GM19043 (cell line): ENCODE results near the gene NPC1L1.

Source experiments
- ATAC-seq: cut with Tn5 transposase; IDR thresholded peaks from one replicate; pipeline ENCODE4 v1.9.1; 2021; ENCODE audit warnings: low read depth; ENCODE audit not compliant: unreplicated experiment

The NPC1L1 gene

DNA sequence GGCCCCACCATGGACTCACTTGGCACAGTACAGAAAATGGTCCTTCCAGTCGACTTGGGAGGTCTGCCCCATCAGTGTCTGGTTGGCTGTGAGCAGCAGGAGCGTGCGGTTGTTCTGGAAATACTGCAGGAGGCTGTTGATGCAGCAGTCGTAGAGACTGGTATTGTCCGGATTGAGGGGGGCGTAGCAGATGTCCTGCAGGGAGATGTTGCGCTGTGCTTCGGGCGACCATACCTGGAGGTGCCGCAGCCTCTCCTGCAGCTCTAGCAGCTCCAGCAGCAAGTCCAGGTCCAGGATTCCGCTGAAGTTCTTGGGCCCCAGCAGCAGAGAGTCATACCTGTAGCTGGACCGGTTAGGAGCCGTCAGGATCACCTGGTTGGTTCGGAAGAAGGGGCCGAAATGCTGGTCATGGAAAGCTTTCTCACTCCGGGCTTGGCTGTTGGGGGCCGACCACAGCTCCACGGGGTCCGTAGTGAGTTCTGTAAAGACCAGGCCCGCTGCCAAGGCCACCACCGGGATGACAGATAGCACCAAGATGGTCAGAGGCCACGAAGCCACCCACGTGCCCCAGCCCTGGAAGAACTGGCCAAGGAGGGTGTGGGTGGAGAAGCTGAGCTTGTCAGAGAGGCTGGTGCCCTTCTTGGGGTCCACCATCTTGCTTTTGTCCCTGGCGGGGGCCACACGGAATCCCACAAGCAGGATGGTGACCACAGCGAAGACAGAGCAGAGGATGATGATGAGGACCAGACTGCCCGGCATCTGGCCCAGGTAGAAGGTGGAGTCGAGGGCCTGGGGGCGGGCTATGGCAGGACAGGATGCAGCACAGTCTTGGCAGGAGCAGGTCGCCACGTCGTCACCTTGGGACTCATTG, 2.1 kb downstream of the NPC1L1 start:
- no peak for ATAC-seq

DNA sequence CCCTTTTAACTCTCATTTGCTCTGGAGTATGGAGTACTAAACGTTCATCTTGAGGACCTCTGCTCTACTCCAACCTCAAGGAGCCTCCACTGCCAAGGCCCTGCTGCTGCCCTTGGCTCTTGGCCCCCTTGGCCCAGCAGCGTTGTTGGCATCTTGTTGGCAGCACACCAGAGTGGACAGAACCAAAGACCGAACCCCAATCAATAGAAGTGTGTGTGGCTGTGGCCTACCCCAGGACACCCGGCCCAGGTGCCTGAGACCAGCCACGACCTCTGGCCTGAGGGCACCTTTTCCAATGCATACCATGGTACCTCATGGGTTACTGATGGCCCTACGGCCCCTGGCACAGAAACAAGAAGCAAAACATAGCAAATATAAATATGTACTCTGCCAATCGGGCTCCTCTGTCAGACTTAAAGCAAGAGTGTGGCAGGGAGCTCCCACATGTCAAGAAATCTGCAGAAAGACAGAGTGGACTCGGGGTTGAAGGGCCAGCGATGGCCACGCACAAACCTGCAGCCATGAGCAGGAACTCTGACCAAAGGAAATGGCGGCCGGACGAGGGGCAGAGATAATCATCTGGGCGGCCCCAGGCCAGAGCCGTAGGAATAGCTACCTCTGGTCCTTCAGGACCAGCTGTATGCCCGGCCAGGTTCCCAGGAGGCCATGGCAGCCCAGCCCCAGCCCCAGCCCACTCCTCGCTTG, 2.9 kb downstream of the NPC1L1 start:
- no peak for ATAC-seq

DNA sequence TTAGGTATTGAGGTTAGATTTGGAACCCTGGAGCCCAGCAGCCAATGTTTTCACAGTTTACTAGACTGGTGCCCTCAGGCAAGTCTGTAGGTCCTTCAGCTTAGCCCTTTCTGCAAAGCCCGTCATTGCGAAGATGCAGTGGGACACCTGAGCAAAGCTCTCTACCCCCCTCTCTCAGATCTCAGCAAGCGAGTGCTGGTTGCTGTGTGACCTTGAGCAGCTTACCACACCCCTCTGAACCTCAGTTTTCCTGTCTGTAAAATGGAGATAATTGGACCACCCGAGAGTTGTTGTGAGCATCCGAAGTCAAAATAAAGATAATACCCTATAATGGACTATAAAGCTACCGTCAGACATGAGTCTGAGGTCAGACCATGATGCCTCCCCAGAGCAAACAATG, 3.7 kb downstream of the NPC1L1 start:
- no peak for ATAC-seq

DNA sequence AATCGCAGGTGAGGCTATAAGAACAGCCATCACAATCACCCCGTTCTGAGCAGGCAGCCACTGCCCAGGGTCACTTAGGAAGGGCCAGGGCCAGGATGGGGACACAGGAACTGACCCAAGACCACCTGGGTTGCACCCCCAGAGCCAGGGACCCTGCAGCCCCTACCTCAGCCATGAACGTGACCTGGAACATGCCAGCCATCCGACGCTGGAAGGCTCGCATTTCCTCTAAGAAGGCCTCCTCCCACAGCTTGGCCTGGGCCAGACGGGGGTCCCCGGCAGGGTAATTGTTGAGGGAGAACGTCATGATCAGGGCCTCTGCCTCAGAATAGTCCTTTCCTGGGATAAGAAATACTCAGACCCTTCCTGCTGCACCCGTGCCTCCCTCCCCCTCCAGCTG, 5.0 kb downstream of the NPC1L1 start:
- ATAC-seq: no peak

DNA sequence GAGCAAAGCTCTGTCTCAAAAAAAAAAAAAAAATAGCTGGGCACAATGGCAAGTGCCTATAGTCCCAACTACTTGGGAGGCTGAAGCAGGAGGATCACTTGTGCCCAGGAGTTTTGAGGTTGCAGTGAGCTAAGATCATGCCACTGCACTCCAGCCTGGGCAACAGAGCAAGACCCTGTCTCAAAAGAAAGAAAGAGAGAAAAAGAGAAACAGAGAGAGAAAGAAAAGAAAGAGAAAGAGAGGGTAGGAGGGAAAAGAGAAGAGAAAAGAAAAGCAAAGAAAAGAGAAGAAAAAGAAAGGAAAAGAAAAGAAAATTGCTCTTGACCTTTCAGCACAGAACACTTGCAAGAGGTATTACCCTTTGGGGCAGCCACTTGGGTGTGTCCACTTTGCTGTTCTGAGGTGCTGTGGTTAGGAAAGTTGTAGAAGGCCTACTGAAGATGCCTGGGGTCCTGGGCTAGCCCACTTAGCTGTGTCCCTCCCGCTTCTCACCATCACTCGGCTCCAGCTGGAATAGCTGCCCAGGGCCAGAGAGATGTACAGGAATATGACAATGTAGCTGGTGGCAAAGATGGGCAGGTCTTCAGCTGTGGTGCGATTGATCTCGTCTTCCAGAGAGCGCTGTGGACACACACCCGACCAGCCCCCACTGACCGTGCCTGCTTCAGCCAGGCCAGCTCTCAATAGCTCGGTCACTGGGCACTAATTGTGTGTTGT, 5.6 kb downstream of the NPC1L1 start:
- no peak for ATAC-seq

DNA sequence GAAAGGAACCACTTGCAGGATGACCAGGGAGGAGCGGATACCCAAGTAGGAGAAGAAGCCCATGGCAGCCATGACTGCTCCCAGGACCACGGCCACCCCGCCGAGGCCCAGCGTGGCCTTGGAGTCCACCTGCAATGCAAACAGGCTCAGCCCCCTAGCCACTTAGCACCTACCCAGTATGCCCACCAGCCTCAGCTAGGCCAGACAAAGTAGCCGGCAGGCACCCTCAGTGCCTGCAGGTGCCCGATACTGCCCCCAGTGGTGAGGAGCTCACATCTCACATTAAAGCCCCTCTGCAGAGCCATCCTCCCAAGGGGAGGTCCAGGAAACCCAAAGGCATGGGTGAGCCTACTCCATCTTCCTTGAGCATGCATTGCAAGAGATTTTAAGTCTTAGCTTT, 6.6 kb downstream of the NPC1L1 start:
- no peak for ATAC-seq

DNA sequence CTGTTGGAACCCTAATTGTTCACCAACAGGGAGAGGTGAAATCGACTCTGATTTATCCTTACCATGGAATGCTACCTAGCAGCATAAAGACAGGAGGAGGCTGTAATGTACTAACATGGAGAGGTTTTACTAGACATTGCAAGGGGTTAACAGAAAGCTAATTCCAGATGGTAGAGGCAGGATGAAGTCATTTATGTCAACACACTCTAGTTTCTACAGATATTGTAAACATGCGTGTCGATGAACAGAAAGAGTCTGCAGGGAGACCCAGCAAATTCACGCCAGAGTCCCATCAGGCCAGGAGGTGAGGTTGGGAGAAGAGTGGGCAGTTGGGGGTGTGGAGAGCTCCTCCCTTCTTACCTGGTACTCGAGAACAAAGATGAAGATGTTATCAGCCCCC, 7.0 kb downstream of the NPC1L1 start:
- no peak for ATAC-seq

DNA sequence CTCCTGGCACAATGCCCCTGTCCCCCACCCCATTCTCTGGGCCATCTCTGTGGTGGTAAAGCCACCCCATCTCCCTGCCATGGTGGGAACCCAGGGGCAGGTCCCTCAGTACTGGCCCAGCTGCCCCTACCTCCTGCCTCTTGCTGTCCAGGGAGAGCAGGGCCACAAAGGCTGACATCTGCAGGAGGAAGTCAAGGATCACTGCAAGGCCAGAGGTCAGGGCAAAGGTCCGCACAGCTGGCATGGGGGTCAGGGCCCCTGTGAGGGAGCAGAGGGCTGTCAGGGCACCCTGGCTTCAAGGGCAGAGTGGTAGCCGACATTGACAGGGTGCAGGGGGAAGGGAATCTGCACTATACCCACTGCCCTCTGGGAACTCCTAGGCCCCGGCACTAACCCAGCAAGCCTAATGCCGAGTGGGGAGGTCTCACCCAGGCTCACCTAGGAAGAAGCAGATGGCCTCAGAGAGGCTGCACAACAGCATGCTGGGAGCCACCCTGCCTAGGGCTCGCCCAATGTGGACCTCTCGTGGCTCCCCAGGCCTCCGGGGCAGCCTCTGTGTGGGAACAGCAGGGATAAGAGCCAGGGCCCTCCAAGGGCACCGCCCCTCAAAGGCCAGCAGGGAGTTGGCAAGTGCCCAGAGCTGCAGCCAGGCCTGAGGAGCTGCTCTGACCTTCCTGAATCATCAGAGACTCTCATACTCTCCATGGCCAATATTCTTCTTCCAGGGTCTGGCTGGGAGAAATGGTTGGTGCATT, 7.7 kb downstream of the NPC1L1 start:
- ATAC-seq: no peak

DNA sequence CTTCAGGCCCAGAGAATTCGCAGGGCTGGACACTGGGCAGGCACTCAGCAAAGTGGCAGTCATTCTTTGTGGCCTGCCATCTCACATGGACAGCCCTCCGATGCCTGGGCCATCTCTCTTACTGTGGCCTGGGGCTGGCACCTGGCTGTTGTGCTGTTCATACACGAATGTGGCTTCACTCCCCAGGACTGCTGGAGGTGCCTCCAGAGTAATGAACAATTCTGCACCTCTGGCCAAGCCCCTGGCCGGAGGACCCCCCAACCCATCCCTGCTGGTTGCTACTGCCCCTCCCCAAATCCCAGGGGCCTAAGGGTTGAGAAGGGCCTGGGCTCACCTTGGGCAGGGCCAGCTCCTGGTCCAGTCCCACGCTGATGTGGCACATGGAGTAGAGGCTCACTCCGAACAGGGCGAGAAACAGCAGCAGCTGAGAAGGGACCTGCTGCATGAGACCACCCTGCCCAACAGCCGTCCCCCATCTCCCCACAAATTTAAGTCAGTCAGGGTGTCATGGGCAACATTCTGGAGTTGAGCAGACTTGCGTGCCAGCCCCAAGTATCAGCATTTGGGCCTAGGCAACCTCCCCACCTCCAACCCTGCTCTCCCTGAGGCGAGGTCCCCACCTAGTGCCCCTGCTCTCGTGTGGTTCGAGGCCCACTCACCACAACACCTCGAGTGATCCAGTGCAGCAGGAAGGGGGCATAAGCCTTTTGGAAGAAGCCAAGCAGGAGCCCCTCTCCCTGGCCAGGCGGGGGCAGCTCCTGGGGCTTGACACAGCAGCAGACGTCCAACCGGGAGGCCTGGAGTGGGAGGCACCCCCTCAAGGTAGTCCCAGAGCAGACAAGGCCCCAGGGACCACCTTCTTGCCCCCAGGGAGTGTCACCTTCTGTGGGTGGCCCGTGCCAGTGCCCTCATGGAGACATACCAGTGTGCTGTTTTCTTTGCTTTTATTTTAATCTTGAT, 9.4 kb downstream of the NPC1L1 start:
- ATAC-seq: no peak

DNA sequence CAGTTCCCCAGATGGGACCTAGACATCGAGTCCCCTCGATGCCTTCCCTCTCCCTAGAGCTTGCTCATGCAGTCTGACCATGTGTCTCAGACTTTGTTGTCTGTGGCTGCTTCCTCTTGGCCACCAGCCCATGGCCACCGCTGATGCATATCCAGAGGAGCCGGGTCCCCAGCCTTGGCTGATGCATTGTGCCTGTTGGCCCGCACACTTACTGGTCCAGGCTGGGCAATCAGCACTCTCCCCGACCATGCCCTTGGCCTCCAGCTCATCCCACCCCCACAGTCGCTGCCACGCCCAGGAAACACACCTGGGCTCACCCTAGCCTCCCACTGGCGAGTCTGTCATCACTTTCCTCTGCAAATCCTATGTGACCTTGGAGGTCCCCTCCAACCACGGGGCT, 10.1 kb downstream of the NPC1L1 start:
- ATAC-seq: no peak

DNA sequence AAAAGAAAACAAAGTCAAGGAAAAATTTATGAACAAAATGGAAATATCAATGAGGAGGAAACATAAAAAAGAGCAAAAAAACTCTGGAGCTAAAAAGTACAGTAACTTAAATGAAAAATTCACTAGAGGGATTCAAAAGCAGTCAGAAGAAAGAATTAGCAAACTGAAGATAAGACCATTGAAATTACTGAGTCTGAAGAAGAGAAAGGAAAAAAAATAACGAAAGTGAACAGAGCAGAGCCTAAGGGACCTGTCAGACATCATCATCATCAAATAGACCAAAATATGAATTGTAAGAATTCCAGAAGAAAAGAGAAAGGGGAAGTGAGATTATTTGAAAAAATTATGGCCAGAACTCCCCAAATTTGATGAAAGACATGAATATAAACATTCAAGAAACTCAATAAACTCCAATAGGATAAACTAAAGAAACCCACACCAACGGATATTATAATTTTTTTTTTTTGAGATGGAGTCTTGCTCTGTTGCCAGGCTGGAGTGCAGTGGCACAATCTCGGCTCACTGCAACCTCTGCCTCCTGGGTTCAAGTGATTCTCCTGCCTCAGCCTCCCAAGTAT, 16.2 kb downstream of the NPC1L1 start:
- no peak for ATAC-seq

DNA sequence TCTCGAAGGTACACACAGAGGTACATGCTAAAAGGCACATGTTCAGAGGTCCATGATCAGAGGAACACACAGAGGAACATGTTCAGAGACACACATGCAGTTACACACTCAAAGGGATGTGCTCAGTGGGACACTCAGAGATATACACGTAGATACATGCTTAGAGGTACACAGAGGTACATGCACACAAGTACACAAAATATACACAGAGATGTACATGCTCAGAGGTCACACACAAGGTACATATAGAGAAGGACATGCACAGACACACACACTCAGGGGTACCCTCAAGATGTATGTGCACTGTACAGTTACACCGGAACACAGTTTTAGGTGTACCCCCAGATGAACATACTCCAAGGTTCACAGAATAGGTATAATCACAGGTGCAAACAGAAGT, 18.8 kb downstream of the NPC1L1 start:
- no peak for ATAC-seq

DNA sequence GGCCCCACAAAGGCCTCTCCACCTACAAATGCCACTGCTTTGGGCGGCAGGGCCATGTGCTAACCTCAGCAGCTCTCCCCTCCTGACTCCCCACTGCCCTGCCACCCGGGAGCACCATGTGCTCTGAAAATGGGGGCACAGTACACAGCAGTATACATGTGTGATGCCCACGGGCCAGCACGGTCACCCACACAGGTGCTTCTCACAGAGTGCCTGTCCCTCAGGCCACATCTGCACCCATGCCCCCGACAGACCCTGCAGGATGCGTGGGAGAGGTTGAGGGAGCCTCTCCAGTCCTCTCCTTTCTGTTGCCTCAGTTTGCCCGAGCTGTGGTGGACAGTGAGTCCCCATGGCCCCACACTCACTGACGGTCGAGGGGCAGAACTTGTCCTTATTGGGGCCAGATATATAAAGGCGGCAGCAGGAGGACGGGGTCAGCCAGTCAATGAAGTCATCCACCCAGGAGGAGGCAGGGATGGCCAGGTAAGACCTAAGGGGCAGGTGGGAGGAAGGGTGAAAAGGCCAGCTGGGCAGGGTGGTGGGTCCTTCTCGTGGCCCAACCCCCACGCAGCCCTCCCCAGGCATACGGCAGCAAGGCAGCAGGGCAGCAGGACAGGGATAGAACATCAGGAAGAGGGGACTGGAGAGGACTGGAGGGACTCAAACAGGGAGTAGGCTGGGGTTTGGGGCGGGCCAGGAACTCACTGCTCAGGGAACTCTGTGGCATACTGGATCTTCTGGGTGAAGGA, 19.6 kb downstream of the NPC1L1 start:
- no peak for ATAC-seq

DNA sequence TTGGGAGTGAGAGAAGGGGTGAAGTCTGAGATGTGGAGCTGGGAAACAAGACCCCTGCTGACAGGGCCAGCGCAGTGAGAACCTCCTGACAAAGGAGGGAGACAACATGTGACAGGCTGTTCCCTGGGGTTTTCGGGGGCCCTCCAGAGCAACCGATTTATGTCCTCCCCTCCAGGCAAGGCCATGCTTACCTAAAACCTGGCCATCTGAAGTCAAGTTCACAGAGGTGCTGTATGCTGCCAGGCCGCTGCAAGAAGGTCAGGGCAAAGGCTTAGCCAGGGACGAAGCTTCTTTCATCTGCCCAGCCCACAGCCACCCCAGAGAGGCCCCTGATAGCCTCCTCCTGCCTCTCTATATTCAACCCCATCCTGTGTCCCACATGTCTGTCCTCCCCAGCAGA, 20.6 kb downstream of the NPC1L1 start:
- ATAC-seq: no peak

DNA sequence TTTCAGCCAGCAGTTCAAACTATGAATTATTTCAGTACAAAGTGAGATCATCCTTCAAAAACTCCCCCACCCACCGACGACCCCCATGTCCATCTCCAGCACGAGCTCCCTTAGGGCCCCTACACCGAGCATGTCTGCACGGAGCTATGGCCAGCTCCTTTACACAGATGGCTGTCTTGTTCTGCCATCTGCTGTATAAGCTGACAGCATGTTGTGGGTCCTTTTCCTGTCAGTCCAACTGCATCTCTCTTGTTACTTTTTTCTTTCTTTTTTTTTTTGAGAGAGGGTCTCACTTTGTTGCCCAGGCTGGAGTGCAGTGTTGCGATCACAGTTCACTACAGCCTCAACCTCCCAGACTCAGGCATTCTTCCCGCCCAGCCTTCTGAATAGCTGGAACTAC, 21.6 kb downstream of the NPC1L1 start:
- no peak for ATAC-seq

DNA sequence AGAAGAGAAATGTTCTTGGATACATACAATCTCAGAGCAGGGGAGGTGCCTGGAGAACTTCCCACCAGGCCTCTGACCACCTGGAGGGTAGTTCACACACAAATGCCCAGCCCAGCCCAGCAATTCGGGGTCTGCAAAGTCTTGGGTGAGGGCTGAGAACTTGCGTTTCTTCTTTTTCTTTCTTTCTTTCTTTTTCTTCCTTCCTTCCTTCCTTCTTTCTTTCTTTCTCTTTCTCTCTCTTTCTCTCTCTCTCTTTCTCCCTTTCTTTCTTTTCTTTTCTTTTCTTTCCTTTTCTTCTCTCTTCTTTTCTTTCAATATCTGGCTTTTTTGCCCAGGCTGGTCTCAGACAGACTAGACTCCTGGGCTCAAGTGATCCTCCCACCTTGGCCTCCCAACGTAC, 22.4 kb downstream of the NPC1L1 start:
- ATAC-seq: no peak

DNA sequence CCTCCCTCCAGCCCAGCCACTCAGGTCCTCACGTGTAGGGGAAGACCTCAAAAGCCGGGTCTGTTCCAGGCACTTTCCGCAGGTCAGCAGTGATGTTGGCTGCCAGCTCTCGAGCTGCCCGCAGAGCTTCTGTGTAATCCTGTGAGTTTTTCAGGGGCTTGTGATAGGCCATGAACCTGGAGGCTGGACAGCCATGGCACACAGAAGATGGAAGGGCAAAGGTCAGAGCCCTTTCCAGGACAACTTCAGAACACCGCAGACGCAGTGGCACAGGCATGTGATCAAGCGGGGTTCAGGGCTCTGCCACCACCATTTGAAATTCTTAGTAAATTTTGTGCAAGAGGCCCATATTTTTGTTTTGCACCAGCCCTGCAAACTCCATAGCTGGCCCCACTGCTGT, 24.0 kb downstream of the NPC1L1 start:
- no peak for ATAC-seq

DNA sequence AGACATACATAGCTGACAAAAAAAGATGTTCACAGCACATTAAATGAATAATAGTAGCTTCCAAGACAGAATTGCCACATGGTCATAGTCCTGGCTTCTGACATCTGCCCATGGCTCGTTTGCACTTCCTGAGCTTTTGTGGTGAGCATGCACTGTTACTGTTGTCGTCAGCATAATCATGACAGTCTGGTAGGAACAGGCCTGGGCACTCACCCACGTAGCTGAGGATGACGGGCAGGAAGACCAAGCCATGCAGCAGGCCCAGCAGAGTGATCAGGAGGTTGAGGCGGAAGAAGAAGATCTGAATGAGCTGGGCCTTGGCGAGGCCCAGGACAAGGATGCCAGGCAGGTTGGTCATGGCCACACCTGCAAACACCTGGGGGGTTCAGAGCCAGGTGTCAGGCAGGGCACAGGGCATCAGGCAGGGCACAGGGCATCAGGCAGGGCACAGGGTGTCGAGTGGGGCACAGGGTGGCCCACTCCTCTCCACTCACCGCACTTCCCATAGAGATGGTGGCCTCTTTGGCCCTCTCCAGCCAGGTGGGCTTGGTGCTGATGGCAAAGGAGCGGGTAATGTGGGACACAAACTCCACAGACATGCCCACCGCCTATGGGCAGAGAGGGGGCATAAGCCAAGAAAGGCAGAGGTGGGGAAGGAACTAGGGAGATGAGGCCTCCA, 25.4 kb downstream of the NPC1L1 start:
- no peak for ATAC-seq
